Esophagus (tissue), 2 donors: ENCODE measurements around the gene TTC28. TPM values are rescaled to one million over a fixed set of nuclear protein-coding genes. Genes with fewer than 3 reads are reported as not detected.

Experiments
- H3K27ac ChIP-seq, 2 donors: one replicate each; pipeline ENCODE4 v1.5.1; 2013; ENCODE audit warnings: low read depth in 2 of 2, mild to moderate bottlenecking in 2 of 2, inconsistent platforms in 1 of 2, low read length in 1 of 2, moderate library complexity in 1 of 2
- H3K27me3 ChIP-seq, 2 donors: one replicate each; pipeline ENCODE4 v1.6.1; 2013; ENCODE audit warnings: low read length in 2 of 2, control low read depth in 1 of 2, mild to moderate bottlenecking in 1 of 2; ENCODE audit not compliant: insufficient read depth in 2 of 2, control insufficient read depth in 1 of 2
- H3K36me3 ChIP-seq, 2 donors: one replicate each; pipeline ENCODE4 v1.6.1; 2013; ENCODE audit warnings: low read length in 1 of 2; ENCODE audit not compliant: control insufficient read depth in 2 of 2, insufficient read depth in 2 of 2
- H3K4me1 ChIP-seq, 2 donors: one replicate each; pipeline ENCODE4 v1.6.1; 2013; ENCODE audit warnings: low read length in 1 of 2; ENCODE audit not compliant: control insufficient read depth in 2 of 2, insufficient read depth in 2 of 2
- H3K4me3 ChIP-seq, 2 donors: one replicate each; pipeline ENCODE4 v1.5.1; 2013; ENCODE audit warnings: low read length in 2 of 2, mild to moderate bottlenecking in 2 of 2, low read depth in 1 of 2, moderate library complexity in 1 of 2
- H3K9me3 ChIP-seq, 2 donors: one replicate each; pipeline ENCODE4 v1.6.1; 2013; ENCODE audit warnings: mild to moderate bottlenecking in 2 of 2, low read depth in 1 of 2, low read length in 1 of 2, moderate library complexity in 1 of 2; ENCODE audit not compliant: control insufficient read depth in 2 of 2, insufficient read depth in 1 of 2
- WGBS, 2 donors: extraction: QIAGEN DNeasy Blood & Tissue Kit; methylation state at CpG; one replicate each; pipeline ENCODE4 v1.1.7; 2013; 5-methylcytosine and 5-hydroxymethylcytosine counted together
- polyA plus RNA-seq, 2 donors: library from polyadenylated mRNA; stranded (reverse); fragments of 200-250 nt; gene quantifications; one replicate each; pipeline ENCODE4 v1.2.3, GENCODE V29; 2013
- donor health status: healthy with polysubstance abuse.
- donor health status: Bipolar disorder and iron deficiency.

TTC28 gene
- polyA plus RNA-seq, 2 donors: 1.4 to 2.6 TPM

DNA sequence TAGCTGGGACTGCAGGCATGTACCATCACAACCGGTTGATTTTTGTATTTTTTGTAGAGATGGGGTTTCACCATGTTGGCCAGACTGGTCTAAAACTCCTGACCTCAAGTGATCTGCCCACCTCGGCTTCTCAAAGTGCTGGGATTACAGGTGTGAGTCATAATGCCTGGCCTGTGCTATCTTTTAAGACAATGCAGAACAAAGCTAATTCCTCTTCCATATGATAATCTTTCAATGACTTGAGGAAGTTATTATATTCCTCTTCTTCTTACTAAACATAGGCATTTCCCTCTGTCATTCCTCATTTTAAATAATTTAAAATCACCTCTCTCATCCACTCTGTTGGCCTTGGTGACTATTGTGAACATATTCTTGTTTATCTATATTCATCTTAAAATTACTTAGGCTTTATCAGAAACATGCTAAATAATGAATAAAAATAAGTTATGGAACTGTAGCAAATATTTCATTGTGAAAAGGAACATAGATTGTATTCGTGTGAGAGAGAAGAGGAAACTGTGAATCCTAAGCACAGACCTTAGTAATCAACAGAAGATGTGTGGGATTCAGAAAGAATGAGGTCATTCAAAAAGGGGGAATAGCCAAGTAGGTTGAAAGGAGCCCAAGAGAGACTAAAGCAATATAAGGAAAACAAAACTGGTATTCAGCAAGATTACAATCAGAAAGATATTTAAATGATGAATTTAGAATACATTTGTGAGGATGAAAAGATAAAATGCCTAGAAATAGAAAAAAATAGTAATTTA is 269.4 kb downstream of the TTC28 start:
- no peaks in the 10 kb centered on the region for H3K36me3 ChIP-seq
- H3K4me3 ChIP-seq: no peak overlapping the region
- no peaks in the 10 kb centered on the region for H3K4me1 ChIP-seq
- 56 to 64% methylated on average over 3 of the region's 3 CpGs for WGBS, 2 donors
- no peaks in the 10 kb centered on the region for H3K9me3 ChIP-seq
- H3K27me3 ChIP-seq: no peaks in the 10 kb centered on the region
- no peak overlapping the region for H3K27ac ChIP-seq

- no peak overlapping the region for H3K27ac ChIP-seq
- WGBS, 2 donors: 77 to 81% methylated on average over 2 of the region's 2 CpGs
- no peak overlapping the region for H3K4me3 ChIP-seq
- no peaks in the 10 kb centered on the region for H3K36me3 ChIP-seq
- H3K27me3 ChIP-seq: no peaks in the 10 kb centered on the region
- H3K4me1 ChIP-seq: no peaks in the 10 kb centered on the region
- no peaks in the 10 kb centered on the region for H3K9me3 ChIP-seq
Observed at GRCh38 chr22:28408709-28409108, 270.9 kb downstream of the TTC28 start.

GRCh38 chr22:28407645-28408044 is 272.0 kb downstream of the TTC28 start:
- no peaks in the 10 kb centered on the region for H3K9me3 ChIP-seq
- H3K4me3 ChIP-seq: no peak overlapping the region
- H3K27me3 ChIP-seq: no peaks in the 10 kb centered on the region
- H3K4me1 ChIP-seq: no peaks in the 10 kb centered on the region
- 76 to 79% methylated on average over 4 of the region's 4 CpGs for WGBS, 2 donors
- H3K27ac ChIP-seq: no peak overlapping the region
- no peaks in the 10 kb centered on the region for H3K36me3 ChIP-seq

DNA sequence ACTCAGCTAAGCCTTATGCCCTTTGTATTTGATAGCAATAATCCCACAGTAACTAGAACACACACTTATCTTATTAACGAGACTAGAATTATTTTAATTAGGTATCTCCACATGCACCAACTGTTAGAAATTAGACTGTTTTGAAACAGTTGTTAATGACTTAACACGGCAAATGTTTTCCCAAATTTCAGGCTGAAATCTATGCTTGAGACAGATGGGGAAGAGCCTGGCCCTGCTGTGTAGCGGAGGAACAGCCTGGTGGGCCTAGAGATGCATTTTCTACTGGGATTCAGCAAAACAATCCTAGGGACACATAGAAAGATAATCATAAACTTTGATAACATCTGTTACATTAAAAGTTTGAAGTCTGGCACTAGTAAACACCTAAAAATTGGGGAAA is 273.4 kb downstream of the TTC28 start:
- Histone ChIP-seq H3K36me3 (no peaks in the 10 kb centered on the region), H3K4me1 (no peaks in the 10 kb centered on the region), H3K9me3 (no peaks in the 10 kb centered on the region), H3K4me3 (no peak overlapping the region), H3K27ac (no peak overlapping the region), H3K27me3 (no peaks in the 10 kb centered on the region)
- WGBS, 2 donors: 79 to 93% methylated on average over 3 of the region's 3 CpGs

GRCh38 chr22:28405588-28405987 is 274.1 kb downstream of the TTC28 start:
- no peaks in the 10 kb centered on the region for H3K36me3 ChIP-seq
- no peaks in the 10 kb centered on the region for H3K27me3 ChIP-seq
- no peaks in the 10 kb centered on the region for H3K4me1 ChIP-seq
- no peak overlapping the region for H3K4me3 ChIP-seq
- H3K27ac ChIP-seq: no peak overlapping the region
- no peaks in the 10 kb centered on the region for H3K9me3 ChIP-seq

DNA sequence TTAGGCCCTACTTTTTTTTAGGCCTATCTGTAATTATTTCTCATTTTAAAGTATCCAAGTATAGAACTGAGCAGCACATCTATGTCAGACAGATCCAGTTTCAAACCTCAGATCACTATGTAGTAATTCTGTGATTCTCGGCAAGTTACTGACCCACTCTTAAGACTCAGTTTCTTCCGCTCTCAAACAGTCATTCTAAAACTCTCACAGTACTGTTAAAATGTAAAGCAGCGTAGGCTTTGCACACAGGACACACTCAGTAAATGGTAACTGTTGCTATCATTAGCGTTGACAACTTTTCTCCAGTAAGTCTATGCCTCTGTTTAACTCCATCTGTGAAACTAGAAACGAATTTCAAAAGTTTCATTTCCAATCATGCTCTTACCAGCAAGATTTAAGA is 277.1 kb downstream of the TTC28 start:
- Histone ChIP-seq H3K4me1 (no peaks in the 10 kb centered on the region), H3K36me3 (no peaks in the 10 kb centered on the region), H3K9me3 (no peaks in the 10 kb centered on the region), H3K27ac (no peak overlapping the region), H3K27me3 (no peaks in the 10 kb centered on the region), H3K4me3 (no peak overlapping the region)
- 83 to 87% methylated on average over 5 of the region's 5 CpGs for WGBS, 2 donors

GRCh38 chr22:28402060-28402459 is 277.6 kb downstream of the TTC28 start:
- WGBS, 2 donors: 80 to 90% methylated on average over 2 of the region's 2 CpGs
- no peak overlapping the region for H3K4me3 ChIP-seq

DNA sequence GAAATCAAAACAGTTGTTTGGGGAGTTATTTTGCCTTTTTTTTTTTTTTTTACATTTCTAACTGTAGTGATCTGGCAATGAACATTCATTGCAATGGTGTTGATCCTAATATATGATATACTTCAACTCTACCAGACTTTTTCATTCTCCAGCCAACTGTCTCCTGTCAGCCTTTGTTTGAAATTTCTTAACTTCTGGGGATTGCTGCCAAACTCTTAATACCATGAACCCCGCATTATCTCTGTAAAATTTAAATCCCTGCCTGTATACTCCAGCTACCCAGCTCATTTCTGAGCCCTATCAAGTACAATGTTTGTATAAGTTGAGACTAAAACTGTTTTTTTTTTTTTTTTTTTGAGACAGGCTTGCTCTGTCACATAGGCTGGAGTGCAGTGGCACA is 280.7 kb downstream of the TTC28 start:
- H3K9me3 ChIP-seq: no peaks in the 10 kb centered on the region
- no peak overlapping the region for H3K4me3 ChIP-seq
- 47 to 52% methylated on average over 1 of the region's 1 CpG for WGBS, 2 donors
- no peaks in the 10 kb centered on the region for H3K4me1 ChIP-seq
- no peak overlapping the region for H3K27ac ChIP-seq
- no peaks in the 10 kb centered on the region for H3K36me3 ChIP-seq
- no peaks in the 10 kb centered on the region for H3K27me3 ChIP-seq

More at GRCh38 chr22:28402060-28402459, 277.6 kb downstream of the TTC28 start:
- Histone ChIP-seq H3K4me1 (no peaks in the 10 kb centered on the region), H3K36me3 (no peaks in the 10 kb centered on the region), H3K9me3 (no peaks in the 10 kb centered on the region), H3K27ac (no peak overlapping the region), H3K27me3 (no peaks in the 10 kb centered on the region)

DNA sequence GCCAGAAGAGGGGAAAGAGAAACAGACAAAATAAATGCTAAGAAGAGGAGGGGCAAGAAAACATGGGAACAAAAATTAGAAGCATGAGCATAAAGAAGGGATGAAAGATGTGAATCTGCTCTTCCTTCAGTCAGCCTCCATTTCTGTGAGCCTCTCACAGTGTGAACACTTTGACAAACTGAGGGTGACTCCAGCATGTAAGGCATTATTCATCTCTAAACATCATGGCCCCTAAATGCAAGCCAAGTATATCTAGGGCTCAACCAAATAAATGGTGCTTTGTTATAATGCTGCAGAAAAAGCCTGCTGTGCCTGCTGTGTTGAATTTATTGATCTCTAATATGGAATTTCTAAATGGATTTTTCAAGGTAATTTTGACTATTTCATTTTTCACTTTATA is 281.3 kb downstream of the TTC28 start:
- no peaks in the 10 kb centered on the region for H3K9me3 ChIP-seq
- no peaks in the 10 kb centered on the region for H3K4me1 ChIP-seq
- no peak overlapping the region for H3K27ac ChIP-seq
- H3K4me3 ChIP-seq: no peak overlapping the region
- H3K36me3 ChIP-seq: no peaks in the 10 kb centered on the region
- no peaks in the 10 kb centered on the region for H3K27me3 ChIP-seq

DNA sequence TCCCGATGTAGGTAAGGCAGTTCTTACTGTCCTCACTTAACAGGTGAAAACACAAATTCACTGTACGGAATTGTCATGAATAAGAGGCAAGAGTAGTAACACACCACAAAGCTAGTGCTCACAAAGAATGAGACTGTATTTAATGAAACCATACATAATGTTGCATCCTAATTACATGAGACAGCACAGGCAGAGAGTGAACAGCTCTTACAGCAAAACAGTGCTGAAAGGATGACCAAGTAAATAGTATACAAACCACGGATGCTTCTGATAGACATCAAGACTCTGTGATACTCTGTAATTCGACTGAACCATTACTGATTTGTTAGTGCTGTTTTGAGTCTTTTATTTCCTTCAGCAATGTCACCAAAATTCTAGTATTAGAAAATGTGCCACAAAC is 282.3 kb downstream of the TTC28 start:
- no peak overlapping the region for H3K4me3 ChIP-seq
- no peak overlapping the region for H3K27ac ChIP-seq
- no peaks in the 10 kb centered on the region for H3K27me3 ChIP-seq
- H3K9me3 ChIP-seq: no peaks in the 10 kb centered on the region
- no peaks in the 10 kb centered on the region for H3K4me1 ChIP-seq
- WGBS, 2 donors: 85 to 88% methylated on average over 4 of the region's 4 CpGs
- H3K36me3 ChIP-seq: no peaks in the 10 kb centered on the region
